Adipose tissue (tissue), 3 donors: ENCODE measurements around the gene EPS8L3. TPM values are rescaled to one million over a fixed set of nuclear protein-coding genes. Genes with fewer than 3 reads are reported as not detected.
"Not testable (repeated sequence)": the region's sequence is repeated elsewhere in the genome, so short reads cannot be mapped to it uniquely, and the experiment has no call there.

ENCODE experiments used
- H3K27ac ChIP-seq: one replicate; pipeline ENCODE4 v1.5.1; 2013; ENCODE audit warnings: low read depth, low read length
- WGBS, 3 donors: extraction: QIAGEN DNeasy Blood & Tissue Kit; methylation state at CpG; one replicate each; pipeline ENCODE4 v1.1.7; 2013; 5-methylcytosine and 5-hydroxymethylcytosine counted together
- polyA plus RNA-seq, 3 donors: library from polyadenylated mRNA; stranded (reverse); fragments of 200-250 nt; gene quantifications; one replicate each; pipeline ENCODE4 v1.2.3, GENCODE V29; 2013
- donor health status: healthy with polysubstance abuse.
- donor health status: Bipolar disorder and iron deficiency.
- donor health status: healthy.

EPS8L3 gene
- polyA plus RNA-seq, 3 donors, result 0.16 to 2.5 (median 0.90) TPM

GRCh38 chr1:109770331-109771095, 6.8 kb upstream of the EPS8L3 start:
- H3K27ac ChIP-seq, result no peak overlapping the region
- WGBS, 3 donors, result 67 to 76% (median 70%) methylated on average over 11 of the region's 11 CpGs

GRCh38 chr1:109769330-109770078, 5.8 kb upstream of the EPS8L3 start:
- H3K27ac ChIP-seq, result no peak overlapping the region
- 88 to 91% (median 89%) methylated on average over 11 of the region's 11 CpGs for WGBS, 3 donors

GRCh38 chr1:109768820-109769219, 5.1 kb upstream of the EPS8L3 start:
- WGBS, 3 donors, result 84 to 92% (median 88%) methylated on average over 7 of the region's 7 CpGs
- H3K27ac ChIP-seq, result no peak overlapping the region

GRCh38 chr1:109768335-109768650, 4.6 kb upstream of the EPS8L3 start:
- no peak overlapping the region for H3K27ac ChIP-seq
- 72 to 96% (median 90%) methylated on average over 2 of the region's 2 CpGs for WGBS, 3 donors

- WGBS, 3 donors, result 88 to 91% (median 89%) methylated on average over 10 of the region's 10 CpGs
- no peak overlapping the region for H3K27ac ChIP-seq
Measured at GRCh38 chr1:109767637-109768334, 4.1 kb upstream of the EPS8L3 start.

- WGBS, 3 donors, result 58 to 70% (median 69%) methylated on average over 17 of the region's 17 CpGs
- H3K27ac ChIP-seq, result not testable (repeated sequence)
Measured at GRCh38 chr1:109766991-109767636, 3.4 kb upstream of the EPS8L3 start.

GRCh38 chr1:109765896-109766615, 2.3 kb upstream of the EPS8L3 start:
- H3K27ac ChIP-seq, result no peak overlapping the region
- WGBS, 3 donors, result 75 to 88% (median 76%) methylated on average over 13 of the region's 13 CpGs

- H3K27ac ChIP-seq, result no peak overlapping the region
- WGBS, 3 donors, result 60 to 86% (median 60%) methylated on average over 4 of the region's 4 CpGs
Measured at GRCh38 chr1:109765483-109765815, 1.7 kb upstream of the EPS8L3 start.

- H3K27ac ChIP-seq, result no peak overlapping the region
- WGBS, 3 donors, result 88 to 93% (median 91%) methylated on average over 13 of the region's 13 CpGs
Measured at GRCh38 chr1:109764561-109765482, 1.1 kb upstream of the EPS8L3 start.

GRCh38 chr1:109762821-109763645, 690 bp downstream of the EPS8L3 start:
- 65 to 81% (median 74%) methylated on average over 11 of the region's 11 CpGs for WGBS, 3 donors
- H3K27ac ChIP-seq, result no peak overlapping the region

GRCh38 chr1:109762039-109762585, 1.6 kb downstream of the EPS8L3 start:
- WGBS, 3 donors, result 86 to 93% (median 88%) methylated on average over 7 of the region's 7 CpGs
- no peak overlapping the region for H3K27ac ChIP-seq

GRCh38 chr1:109761227-109762038, 2.3 kb downstream of the EPS8L3 start:
- WGBS, 3 donors, result 81 to 88% (median 82%) methylated on average over 13 to 14 of the region's 14 CpGs
- H3K27ac ChIP-seq, result no peak overlapping the region

- WGBS, 3 donors, result 90 to 96% (median 93%) methylated on average over 7 of the region's 7 CpGs
Measured at GRCh38 chr1:109760581-109761226, 3.0 kb downstream of the EPS8L3 start.

GRCh38 chr1:109759513-109760334, 4.0 kb downstream of the EPS8L3 start:
- WGBS, 3 donors, result 84 to 93% (median 89%) methylated on average over 11 of the region's 11 CpGs
- H3K27ac ChIP-seq, result no peak overlapping the region

More at GRCh38 chr1:109760581-109761226, 3.0 kb downstream of the EPS8L3 start:
- no peak overlapping the region for H3K27ac ChIP-seq
